H1 (cell line): ENCODE data around the gene DUSP23. TPM values are rescaled to one million over a fixed set of nuclear protein-coding genes. Genes with fewer than 3 reads are reported as not detected.

Source experiments
- ATF2 ChIP-seq: IDR thresholded peaks from 2 replicates; pipeline ENCODE4 v1.6.1; 2012; ENCODE audit warnings: low read length, inconsistent platforms
- CTBP2 ChIP-seq: IDR thresholded peaks from 2 replicates; pipeline ENCODE4 v1.7.0; 2011; ENCODE audit warnings: borderline replicate concordance, mild to moderate bottlenecking, moderate library complexity, mixed read lengths, low read length; ENCODE audit not compliant: insufficient read depth, insufficient read length
- SIRT6 ChIP-seq: IDR thresholded peaks from one replicate; pipeline ENCODE4 v1.7.1; 2012; ENCODE audit warnings: low read length, inconsistent platforms
- TCF12 ChIP-seq: IDR thresholded peaks from 2 replicates; pipeline ENCODE4 v1.6.1; 2011; ENCODE audit warnings: low read depth, mild to moderate bottlenecking, low read length
- ZNF274 ChIP-seq: IDR thresholded peaks from 2 replicates; pipeline ENCODE4 v1.7.0; 2012; ENCODE audit warnings: low read length, borderline replicate concordance; ENCODE audit errors: extremely low read depth
- polyA plus RNA-seq, 7 experiments: library from polyadenylated mRNA; depleted of rRNA in 3 of 7; stranded (reverse) in 5 of 7; unstranded in 2 of 7; fragments of >200 nt in 5 of 7; fragments of 200-250 nt in 2 of 7; gene quantifications; 1 replicate in 5 of 7; 2 replicates in 1 of 7; 4 replicates in 1 of 7; pipeline versions ENCODE4 v1.2.1 to v1.2.3, GENCODE V29; 2011 to 2013; ENCODE audit warnings: missing spikeins in 2 of 7, mixed read lengths in 2 of 7
- total RNA-seq: library from RNA; stranded (reverse); fragmentation: NEBNext Ultra II Directional; extraction: Animal tissue kit (Norgen Biotek cat#: 25700); gene quantifications from 2 replicates; pipeline ENCODE4 v1.2.1, GENCODE V29; 2021
- TF ChIP-seq, protein P1 (sequence below): fragments of 300-600 bp; sonication (generic); IDR thresholded peaks from 2 replicates; pipeline ENCODE4 v1.7.1; 2012; ENCODE audit warnings: low read length, moderate library complexity, mild to moderate bottlenecking, inconsistent platforms; ENCODE audit not compliant: insufficient replicate concordance

Gene DUSP23
- total and polyA plus RNA-seq, 2 of the 8 experiments (the other 6 are each of a cell fraction or from before 2014, with no cell fraction given), result 45.8 to 80.1 TPM

- no peak for TF ChIP-seq CTBP2
- no peak for TF ChIP-seq ATF2
- TF ChIP-seq TCF12, result no peak
- TF ChIP-seq, protein P1, sequence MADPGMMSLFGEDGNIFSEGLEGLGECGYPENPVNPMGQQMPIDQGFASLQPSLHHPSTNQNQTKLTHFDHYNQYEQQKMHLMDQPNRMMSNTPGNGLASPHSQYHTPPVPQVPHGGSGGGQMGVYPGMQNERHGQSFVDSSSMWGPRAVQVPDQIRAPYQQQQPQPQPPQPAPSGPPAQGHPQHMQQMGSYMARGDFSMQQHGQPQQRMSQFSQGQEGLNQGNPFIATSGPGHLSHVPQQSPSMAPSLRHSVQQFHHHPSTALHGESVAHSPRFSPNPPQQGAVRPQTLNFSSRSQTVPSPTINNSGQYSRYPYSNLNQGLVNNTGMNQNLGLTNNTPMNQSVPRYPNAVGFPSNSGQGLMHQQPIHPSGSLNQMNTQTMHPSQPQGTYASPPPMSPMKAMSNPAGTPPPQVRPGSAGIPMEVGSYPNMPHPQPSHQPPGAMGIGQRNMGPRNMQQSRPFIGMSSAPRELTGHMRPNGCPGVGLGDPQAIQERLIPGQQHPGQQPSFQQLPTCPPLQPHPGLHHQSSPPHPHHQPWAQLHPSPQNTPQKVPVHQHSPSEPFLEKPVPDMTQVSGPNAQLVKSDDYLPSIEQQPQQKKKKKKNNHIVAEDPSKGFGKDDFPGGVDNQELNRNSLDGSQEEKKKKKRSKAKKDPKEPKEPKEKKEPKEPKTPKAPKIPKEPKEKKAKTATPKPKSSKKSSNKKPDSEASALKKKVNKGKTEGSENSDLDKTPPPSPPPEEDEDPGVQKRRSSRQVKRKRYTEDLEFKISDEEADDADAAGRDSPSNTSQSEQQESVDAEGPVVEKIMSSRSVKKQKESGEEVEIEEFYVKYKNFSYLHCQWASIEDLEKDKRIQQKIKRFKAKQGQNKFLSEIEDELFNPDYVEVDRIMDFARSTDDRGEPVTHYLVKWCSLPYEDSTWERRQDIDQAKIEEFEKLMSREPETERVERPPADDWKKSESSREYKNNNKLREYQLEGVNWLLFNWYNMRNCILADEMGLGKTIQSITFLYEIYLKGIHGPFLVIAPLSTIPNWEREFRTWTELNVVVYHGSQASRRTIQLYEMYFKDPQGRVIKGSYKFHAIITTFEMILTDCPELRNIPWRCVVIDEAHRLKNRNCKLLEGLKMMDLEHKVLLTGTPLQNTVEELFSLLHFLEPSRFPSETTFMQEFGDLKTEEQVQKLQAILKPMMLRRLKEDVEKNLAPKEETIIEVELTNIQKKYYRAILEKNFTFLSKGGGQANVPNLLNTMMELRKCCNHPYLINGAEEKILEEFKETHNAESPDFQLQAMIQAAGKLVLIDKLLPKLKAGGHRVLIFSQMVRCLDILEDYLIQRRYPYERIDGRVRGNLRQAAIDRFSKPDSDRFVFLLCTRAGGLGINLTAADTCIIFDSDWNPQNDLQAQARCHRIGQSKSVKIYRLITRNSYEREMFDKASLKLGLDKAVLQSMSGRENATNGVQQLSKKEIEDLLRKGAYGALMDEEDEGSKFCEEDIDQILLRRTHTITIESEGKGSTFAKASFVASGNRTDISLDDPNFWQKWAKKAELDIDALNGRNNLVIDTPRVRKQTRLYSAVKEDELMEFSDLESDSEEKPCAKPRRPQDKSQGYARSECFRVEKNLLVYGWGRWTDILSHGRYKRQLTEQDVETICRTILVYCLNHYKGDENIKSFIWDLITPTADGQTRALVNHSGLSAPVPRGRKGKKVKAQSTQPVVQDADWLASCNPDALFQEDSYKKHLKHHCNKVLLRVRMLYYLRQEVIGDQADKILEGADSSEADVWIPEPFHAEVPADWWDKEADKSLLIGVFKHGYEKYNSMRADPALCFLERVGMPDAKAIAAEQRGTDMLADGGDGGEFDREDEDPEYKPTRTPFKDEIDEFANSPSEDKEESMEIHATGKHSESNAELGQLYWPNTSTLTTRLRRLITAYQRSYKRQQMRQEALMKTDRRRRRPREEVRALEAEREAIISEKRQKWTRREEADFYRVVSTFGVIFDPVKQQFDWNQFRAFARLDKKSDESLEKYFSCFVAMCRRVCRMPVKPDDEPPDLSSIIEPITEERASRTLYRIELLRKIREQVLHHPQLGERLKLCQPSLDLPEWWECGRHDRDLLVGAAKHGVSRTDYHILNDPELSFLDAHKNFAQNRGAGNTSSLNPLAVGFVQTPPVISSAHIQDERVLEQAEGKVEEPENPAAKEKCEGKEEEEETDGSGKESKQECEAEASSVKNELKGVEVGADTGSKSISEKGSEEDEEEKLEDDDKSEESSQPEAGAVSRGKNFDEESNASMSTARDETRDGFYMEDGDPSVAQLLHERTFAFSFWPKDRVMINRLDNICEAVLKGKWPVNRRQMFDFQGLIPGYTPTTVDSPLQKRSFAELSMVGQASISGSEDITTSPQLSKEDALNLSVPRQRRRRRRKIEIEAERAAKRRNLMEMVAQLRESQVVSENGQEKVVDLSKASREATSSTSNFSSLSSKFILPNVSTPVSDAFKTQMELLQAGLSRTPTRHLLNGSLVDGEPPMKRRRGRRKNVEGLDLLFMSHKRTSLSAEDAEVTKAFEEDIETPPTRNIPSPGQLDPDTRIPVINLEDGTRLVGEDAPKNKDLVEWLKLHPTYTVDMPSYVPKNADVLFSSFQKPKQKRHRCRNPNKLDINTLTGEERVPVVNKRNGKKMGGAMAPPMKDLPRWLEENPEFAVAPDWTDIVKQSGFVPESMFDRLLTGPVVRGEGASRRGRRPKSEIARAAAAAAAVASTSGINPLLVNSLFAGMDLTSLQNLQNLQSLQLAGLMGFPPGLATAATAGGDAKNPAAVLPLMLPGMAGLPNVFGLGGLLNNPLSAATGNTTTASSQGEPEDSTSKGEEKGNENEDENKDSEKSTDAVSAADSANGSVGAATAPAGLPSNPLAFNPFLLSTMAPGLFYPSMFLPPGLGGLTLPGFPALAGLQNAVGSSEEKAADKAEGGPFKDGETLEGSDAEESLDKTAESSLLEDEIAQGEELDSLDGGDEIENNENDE, result no peak
- no peak for TF ChIP-seq ZNF274
- TF ChIP-seq SIRT6, result no peak
These were observed 19.6 kb downstream of the DUSP23 start (continued) for GRCh38 chr1:159800177-159800930.
